A549 (cell line): ENCODE results near the gene ATG4D. TPM values are rescaled to one million over a fixed set of nuclear protein-coding genes. Genes with fewer than 3 reads are reported as not detected.

ENCODE experiments used
- ATAC-seq, 2 experiments: fragments of 200-7000 bp in 1 of 2; fragments of >200 bp in 1 of 2; cut with Nextera tagmentation in 1 of 2; cut with Tn5 transposase in 1 of 2; 3 replicates each; pipeline versions ENCODE4 v1.8.0 to v1.9.1; 2018 to 2020; ENCODE audit warnings: mild to moderate bottlenecking in 1 of 2, moderate library complexity in 1 of 2
- CTCF ChIA-PET: fragments of 300-600 bp; sonication (Branson Sonifier 250); formaldehyde crosslinking; extraction: SDS; loops from one replicate; lab custom pipeline; 2021; ENCODE audit warnings: antibody characterized with exemption, inconsistent platforms; lab: Yijun Ruan, JAX
- POLR2A ChIA-PET: fragments of 350-600 bp; formaldehyde crosslinking; extraction: SDS; loops from one replicate; lab custom pipeline; 2021; ENCODE audit warnings: antibody characterized with exemption, inconsistent platforms; lab: Yijun Ruan, JAX
- DNase-seq, 2 experiments: peaks; one replicate each; pipeline versions ENCODE4 v3.0.0 to v3.0.0-alpha.2; 2011 to 2016; ENCODE audit warnings: low read depth in 1 of 2, low spot score in 1 of 2
- FAIRE-seq: peaks from 2 replicates; lab custom pipeline; 2011; peaks lifted over from hg19 to GRCh38; lab: Jason Lieb, UNC
- H3K27ac ChIP-seq, 2 experiments: fragments of >200 bp; sonication (Bioruptor Twin); formaldehyde crosslinking; 3 replicates each; pipeline ENCODE4 v1.5.1; 2016 to 2017
- H3K4me1 ChIP-seq: fragments of >200 bp; sonication (Bioruptor Twin); formaldehyde crosslinking; 3 replicates; pipeline ENCODE4 v1.6.1; 2016
- H3K4me2 ChIP-seq: fragments of >200 bp; sonication (Bioruptor Twin); formaldehyde crosslinking; 3 replicates; pipeline ENCODE4 v1.6.1; 2016
- H3K4me3 ChIP-seq: fragments of >200 bp; sonication (Bioruptor Twin); formaldehyde crosslinking; 3 replicates; pipeline ENCODE4 v1.5.1; 2016
- H3K9me3 ChIP-seq: fragments of >200 bp; sonication (Bioruptor Twin); formaldehyde crosslinking; 3 replicates; pipeline ENCODE4 v1.6.1; 2016
- EHMT2 ChIP-seq: fragments of 200-600 bp; sonication (generic); IDR thresholded peaks from 2 replicates; pipeline ENCODE4 v1.6.1; 2016; ENCODE audit warnings: antibody characterized with exemption, low read depth, mild to moderate bottlenecking, moderate library complexity
- HOXA7 ChIP-seq: fragments of 250-450 bp; sonication (Bioruptor Pico); IDR thresholded peaks from 2 replicates; pipeline ENCODE4 v1.5.0; 2020; ENCODE audit warnings: mild to moderate bottlenecking, moderate library complexity
- KDM1A ChIP-seq: fragments of 200-600 bp; sonication (generic); IDR thresholded peaks from 2 replicates; pipeline ENCODE4 v1.6.1; 2016; ENCODE audit warnings: low read depth, mild to moderate bottlenecking
- MAFK ChIP-seq: fragments of 450-650 bp; IDR thresholded peaks from 2 replicates; pipeline ENCODE4 v1.6.1; 2014; ENCODE audit not compliant: partially characterized antibody
- MAZ ChIP-seq: fragments of 150-350 bp; IDR thresholded peaks from 2 replicates; pipeline ENCODE4 v1.6.1; 2014; ENCODE audit warnings: antibody characterized with exemption, low read depth, low read length, borderline replicate concordance
- MYC ChIP-seq: IDR thresholded peaks from 2 replicates; pipeline ENCODE4 v1.6.1; 2012; ENCODE audit warnings: mild to moderate bottlenecking, inconsistent platforms, low read length, improper control_type of control experiment, borderline replicate concordance
- POLR2A ChIP-seq: IDR thresholded peaks from 2 replicates; pipeline ENCODE4 v1.6.1; 2012; ENCODE audit warnings: mild to moderate bottlenecking, low read length
- POLR2AphosphoS2 ChIP-seq: conservative IDR thresholded peaks from 2 replicates; pipeline ENCODE4 v1.6.1; 2012; ENCODE audit warnings: low read length, improper control_type of control experiment, inconsistent platforms
- RCOR1 ChIP-seq: fragments of 150-350 bp; IDR thresholded peaks from 2 replicates; pipeline ENCODE4 v1.6.1; 2014; ENCODE audit warnings: antibody characterized with exemption, low read length, low read depth
- RFX5 ChIP-seq: fragments of 450-650 bp; IDR thresholded peaks from 2 replicates; pipeline ENCODE4 v1.7.1; 2014; ENCODE audit warnings: antibody characterized with exemption, mild to moderate bottlenecking, moderate library complexity
- RNF2 ChIP-seq: fragments of 200-600 bp; sonication (generic); IDR thresholded peaks from 2 replicates; pipeline ENCODE4 v1.6.1; 2016; ENCODE audit warnings: low read depth, mild to moderate bottlenecking, antibody characterized with exemption, moderate library complexity, borderline replicate concordance
- SMC3 ChIP-seq: fragments of >200 bp; sonication (Bioruptor Twin); formaldehyde crosslinking; IDR thresholded peaks from 3 replicates; pipeline ENCODE4 v1.6.1; 2018; ENCODE audit warnings: inconsistent platforms
- TFCP2L1 ChIP-seq: fragments of 250-450 bp; sonication (Bioruptor Pico); IDR thresholded peaks from 2 replicates; pipeline ENCODE4 v1.5.0; 2021; ENCODE audit warnings: mild to moderate bottlenecking
- ZC3H11A ChIP-seq: fragments of 450-650 bp; IDR thresholded peaks from 2 replicates; pipeline ENCODE4 v1.6.1; 2014; ENCODE audit warnings: antibody characterized with exemption, mild to moderate bottlenecking
- ZFP36 ChIP-seq: fragments of 450-650 bp; IDR thresholded peaks from 2 replicates; pipeline ENCODE4 v1.6.1; 2014; ENCODE audit warnings: borderline replicate concordance; ENCODE audit not compliant: partially characterized antibody
- ZSCAN20 ChIP-seq: fragments of 250-450 bp; sonication (Bioruptor Pico); IDR thresholded peaks from 2 replicates; pipeline ENCODE4 v1.8.0; 2022; ENCODE audit warnings: mild to moderate bottlenecking, moderate library complexity
- WGBS: methylation state at CpG from one replicate; pipeline ENCODE4 v1.1.6; 2017; ENCODE audit errors: missing lambda C conversion rate; 5-methylcytosine and 5-hydroxymethylcytosine counted together
- polyA plus RNA-seq, 4 experiments: library from polyadenylated mRNA; depleted of rRNA in 3 of 4; stranded (reverse); fragments of >200 nt; fragmentation: RNase III in 1 of 4; extraction: RNeasy Plus Mini Kit Qiagen cat#74134 plus additional on column Dnase treatment in 1 of 4; gene quantifications; 2 replicates in 3 of 4; 3 replicates in 1 of 4; pipeline ENCODE4 v1.2.3, GENCODE V29; 2011 to 2017
- TF ChIP-seq, protein P1 (sequence below): IDR thresholded peaks from 2 replicates; pipeline ENCODE4 v1.6.1; 2012; ENCODE audit warnings: low read depth, borderline replicate concordance
- TF ChIP-seq, protein P2 (sequence below): fragments of 250-450 bp; sonication (Bioruptor Pico); IDR thresholded peaks from 2 replicates; pipeline ENCODE4 v1.5.0; 2021; ENCODE audit warnings: mild to moderate bottlenecking, moderate library complexity, borderline replicate concordance
- TF ChIP-seq, protein P3 (sequence below): fragments of 250-450 bp; sonication (Bioruptor Pico); IDR thresholded peaks from 2 replicates; pipeline ENCODE4 v1.5.0; 2020; ENCODE audit warnings: low read depth, mild to moderate bottlenecking, moderate library complexity
- TF ChIP-seq, protein P4 (sequence below): IDR thresholded peaks from 2 replicates; pipeline ENCODE4 v1.6.1; 2012
- TF ChIP-seq, protein P5 (sequence below): fragments of >200 bp; sonication (Bioruptor Twin); formaldehyde crosslinking; IDR thresholded peaks from 3 replicates; pipeline ENCODE4 v1.6.1; 2016

The ATG4D gene
- polyA plus RNA-seq, 2 of the 4 experiments (the other 2 are of a cell fraction) = 7.3 to 10.7 TPM

DNA sequence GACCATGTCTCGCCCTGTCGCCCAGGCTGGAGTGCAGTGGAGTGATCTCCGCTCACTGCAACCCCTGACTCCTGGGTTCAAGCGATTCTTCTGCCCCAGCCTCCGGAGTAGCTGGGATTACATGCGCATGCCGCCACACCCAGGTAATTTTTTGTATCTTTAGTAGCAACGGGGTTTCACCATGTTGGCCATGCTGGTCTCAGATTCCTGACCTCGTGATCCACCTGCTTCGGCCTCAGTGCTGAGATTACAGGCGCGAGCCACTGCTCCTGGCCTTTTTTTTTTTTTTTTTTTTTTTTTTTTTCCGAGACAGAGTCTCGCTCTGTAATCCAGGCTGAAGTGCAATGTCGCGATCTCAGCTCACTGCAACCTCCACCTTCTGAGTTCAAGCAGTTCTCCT is 35.7 kb upstream of the ATG4D start:
- ATAC-seq = no peak
- CTCF ChIA-PET = interaction anchor here (0.6 to 2.4 kb wide), 6 partner anchors 9 to 65 kb away, joined by 3 to 9 read pairs (median 5); partner anchors contain the start of gene KRI1
- WGBS = 91% methylated on average over 14 of the region's 16 CpGs

DNA sequence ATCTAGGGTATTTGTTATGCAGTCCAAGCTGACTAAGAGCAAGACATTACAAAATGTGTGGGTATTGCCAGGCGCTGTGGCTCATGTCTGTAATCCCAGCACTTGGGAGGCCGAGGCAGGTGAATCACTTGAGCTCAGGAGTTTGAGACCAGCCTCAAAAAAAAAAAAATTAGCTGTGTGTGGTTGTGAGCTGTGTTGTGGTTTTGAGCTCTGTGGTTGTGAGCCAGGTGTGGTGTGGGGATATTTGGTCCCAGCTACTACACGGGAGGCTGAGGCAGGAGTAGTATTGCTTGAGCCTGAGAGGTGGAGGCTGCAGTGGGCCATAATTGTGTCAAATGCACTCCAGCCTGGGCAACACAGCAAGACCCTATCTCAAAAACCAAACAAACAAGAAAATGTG is 35.0 kb upstream of the ATG4D start:
- WGBS = 66% methylated on average over 3 of the region's 3 CpGs
- peaks cover 11% of the 10 kb centered on the region; the same call in 2 of the 3 replicates for H3K4me1 ChIP-seq
- DNase-seq (no peak), FAIRE-seq (no peak)
- no peak overlapping the region for H3K4me3 ChIP-seq
- CTCF ChIA-PET = interaction anchor here (0.6 to 2.6 kb wide), 8 partner anchors 7 to 191 kb away, joined by 3 to 11 read pairs (median 4); partner anchors contain the start of gene QTRT1
- H3K9me3 ChIP-seq = no peaks in the 10 kb centered on the region
- H3K27ac ChIP-seq = no peak overlapping the region
- TF ChIP-seq KDM1A = no peak
- no peak for TF ChIP-seq ZC3H11A
- no peak for TF ChIP-seq RFX5
- TF ChIP-seq, protein P1, sequence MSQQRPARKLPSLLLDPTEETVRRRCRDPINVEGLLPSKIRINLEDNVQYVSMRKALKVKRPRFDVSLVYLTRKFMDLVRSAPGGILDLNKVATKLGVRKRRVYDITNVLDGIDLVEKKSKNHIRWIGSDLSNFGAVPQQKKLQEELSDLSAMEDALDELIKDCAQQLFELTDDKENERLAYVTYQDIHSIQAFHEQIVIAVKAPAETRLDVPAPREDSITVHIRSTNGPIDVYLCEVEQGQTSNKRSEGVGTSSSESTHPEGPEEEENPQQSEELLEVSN = no peak
- TF ChIP-seq, protein P2, sequence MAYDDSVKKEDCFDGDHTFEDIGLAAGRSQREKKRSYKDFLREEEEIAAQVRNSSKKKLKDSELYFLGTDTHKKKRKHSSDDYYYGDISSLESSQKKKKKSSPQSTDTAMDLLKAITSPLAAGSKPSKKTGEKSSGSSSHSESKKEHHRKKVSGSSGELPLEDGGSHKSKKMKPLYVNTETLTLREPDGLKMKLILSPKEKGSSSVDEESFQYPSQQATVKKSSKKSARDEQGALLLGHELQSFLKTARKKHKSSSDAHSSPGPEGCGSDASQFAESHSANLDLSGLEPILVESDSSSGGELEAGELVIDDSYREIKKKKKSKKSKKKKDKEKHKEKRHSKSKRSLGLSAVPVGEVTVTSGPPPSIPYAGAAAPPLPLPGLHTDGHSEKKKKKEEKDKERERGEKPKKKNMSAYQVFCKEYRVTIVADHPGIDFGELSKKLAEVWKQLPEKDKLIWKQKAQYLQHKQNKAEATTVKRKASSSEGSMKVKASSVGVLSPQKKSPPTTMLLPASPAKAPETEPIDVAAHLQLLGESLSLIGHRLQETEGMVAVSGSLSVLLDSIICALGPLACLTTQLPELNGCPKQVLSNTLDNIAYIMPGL (CRISPR knock-in tag) = no peak
- no peak for TF ChIP-seq HOXA7 (CRISPR knock-in tag)
- TF ChIP-seq EHMT2 = no peak
- TF ChIP-seq, protein P3, sequence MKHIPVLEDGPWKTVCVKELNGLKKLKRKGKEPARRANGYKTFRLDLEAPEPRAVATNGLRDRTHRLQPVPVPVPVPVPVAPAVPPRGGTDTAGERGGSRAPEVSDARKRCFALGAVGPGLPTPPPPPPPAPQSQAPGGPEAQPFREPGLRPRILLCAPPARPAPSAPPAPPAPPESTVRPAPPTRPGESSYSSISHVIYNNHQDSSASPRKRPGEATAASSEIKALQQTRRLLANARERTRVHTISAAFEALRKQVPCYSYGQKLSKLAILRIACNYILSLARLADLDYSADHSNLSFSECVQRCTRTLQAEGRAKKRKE (CRISPR knock-in tag) = no peak
- TF ChIP-seq TFCP2L1 (CRISPR knock-in tag) = no peak
- TF ChIP-seq ZFP36 = no peak
- TF ChIP-seq, all 56 proteins: peak for 0
- POLR2A ChIA-PET = interaction anchor here (0.6 kb wide), 1 partner anchor 15 kb away, joined by 6 read pairs; no protein-coding TSS in a partner anchor
- H3K4me2 ChIP-seq = no peak overlapping the region
- ATAC-seq = no peak

More for the DNA sequence above, 35.7 kb upstream of the ATG4D start:
- Histone ChIP-seq H3K4me1 (peaks cover 17% of the 10 kb centered on the region; the same call in 2 of the 3 replicates), H3K9me3 (no peaks in the 10 kb centered on the region), H3K4me3 (no peak overlapping the region), H3K27ac (no peak overlapping the region), H3K4me2 (no peak overlapping the region)
- POLR2A ChIA-PET = interaction anchor here (0.6 kb wide), 1 partner anchor 15 kb away, joined by 6 read pairs; no protein-coding TSS in a partner anchor
- FAIRE-seq (no peak), DNase-seq (no peak)
- TF ChIP-seq MAZ = no peak
- TF ChIP-seq ZSCAN20 = no peak
- TF ChIP-seq, protein P4, sequence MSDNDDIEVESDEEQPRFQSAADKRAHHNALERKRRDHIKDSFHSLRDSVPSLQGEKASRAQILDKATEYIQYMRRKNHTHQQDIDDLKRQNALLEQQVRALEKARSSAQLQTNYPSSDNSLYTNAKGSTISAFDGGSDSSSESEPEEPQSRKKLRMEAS = no peak
- no peak for TF ChIP-seq MAFK
- TF ChIP-seq SMC3 = no peak
- no peak for TF ChIP-seq RCOR1
- TF ChIP-seq POLR2A = no peak
- no peak for TF ChIP-seq ZFP36
- TF ChIP-seq POLR2AphosphoS2 = no peak
- no peak for TF ChIP-seq RNF2
- TF ChIP-seq, protein P5, sequence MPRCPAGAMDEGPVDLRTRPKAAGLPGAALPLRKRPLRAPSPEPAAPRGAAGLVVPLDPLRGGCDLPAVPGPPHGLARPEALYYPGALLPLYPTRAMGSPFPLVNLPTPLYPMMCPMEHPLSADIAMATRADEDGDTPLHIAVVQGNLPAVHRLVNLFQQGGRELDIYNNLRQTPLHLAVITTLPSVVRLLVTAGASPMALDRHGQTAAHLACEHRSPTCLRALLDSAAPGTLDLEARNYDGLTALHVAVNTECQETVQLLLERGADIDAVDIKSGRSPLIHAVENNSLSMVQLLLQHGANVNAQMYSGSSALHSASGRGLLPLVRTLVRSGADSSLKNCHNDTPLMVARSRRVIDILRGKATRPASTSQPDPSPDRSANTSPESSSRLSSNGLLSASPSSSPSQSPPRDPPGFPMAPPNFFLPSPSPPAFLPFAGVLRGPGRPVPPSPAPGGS = no peak
- no peak for TF ChIP-seq MYC
